Mesendoderm (in vitro differentiated cells): ENCODE results near the gene DLK1.

Experiments used
- DNase-seq: peaks from one replicate; pipeline ENCODE4 v3.0.0; 2013
- H2AK5ac ChIP-seq: 2 replicates; pipeline ENCODE4 v1.6.1; 2013; ENCODE audit warnings: low read length, inconsistent platforms
- H2BK120ac ChIP-seq: 2 replicates; pipeline ENCODE4 v1.6.1; 2013; ENCODE audit warnings: low read depth, mild to moderate bottlenecking, low read length, moderate library complexity, mixed read lengths
- H2BK15ac ChIP-seq: replicated peaks from 2 replicates; pipeline ENCODE4 v1.6.1; 2013; ENCODE audit warnings: low read depth, mild to moderate bottlenecking, moderate library complexity
- H2BK5ac ChIP-seq: 2 replicates; pipeline ENCODE4 v1.6.1; 2013; ENCODE audit warnings: low read length, inconsistent platforms
- H3K18ac ChIP-seq: 2 replicates; pipeline ENCODE4 v1.6.1; 2013; ENCODE audit warnings: mild to moderate bottlenecking, low read length, mixed read lengths
- H3K23ac ChIP-seq: one replicate; pipeline ENCODE4 v1.6.1; 2013; ENCODE audit warnings: low read length
- H3K27ac ChIP-seq: 2 replicates; pipeline ENCODE4 v1.5.1; 2013; ENCODE audit warnings: low read depth, mild to moderate bottlenecking, inconsistent platforms, low read length, moderate library complexity
- H3K27me3 ChIP-seq: 2 replicates; pipeline ENCODE4 v1.6.1; 2013; ENCODE audit warnings: low read length, control low read depth, mild to moderate bottlenecking, inconsistent platforms; ENCODE audit not compliant: insufficient read depth, poor library complexity
- H3K36me3 ChIP-seq: 2 replicates; pipeline ENCODE4 v1.6.1; 2013; ENCODE audit warnings: low read length, inconsistent platforms; ENCODE audit not compliant: control insufficient read depth, insufficient read depth
- H3K4ac ChIP-seq: one replicate; pipeline ENCODE4 v1.6.1; 2013; ENCODE audit warnings: low read depth, mild to moderate bottlenecking, low read length, moderate library complexity
- H3K4me1 ChIP-seq: 2 replicates; pipeline ENCODE4 v1.6.1; 2013; ENCODE audit warnings: low read depth, low read length, inconsistent platforms; ENCODE audit not compliant: control insufficient read depth
- H3K4me2 ChIP-seq: 2 replicates; pipeline ENCODE4 v1.6.1; 2013; ENCODE audit warnings: low read length
- H3K4me3 ChIP-seq: 2 replicates; pipeline ENCODE4 v1.5.1; 2013; ENCODE audit warnings: mild to moderate bottlenecking, low read length
- H3K56ac ChIP-seq: one replicate; pipeline ENCODE4 v1.6.1; 2013; ENCODE audit warnings: low read length
- H3K79me1 ChIP-seq: 2 replicates; pipeline ENCODE4 v1.6.1; 2013; ENCODE audit warnings: low read length, inconsistent platforms
- H3K79me2 ChIP-seq: 2 replicates; pipeline ENCODE4 v1.6.1; 2013; ENCODE audit warnings: mild to moderate bottlenecking, low read length; ENCODE audit not compliant: control insufficient read depth, insufficient read depth
- H3K9ac ChIP-seq: 2 replicates; pipeline ENCODE4 v1.6.1; 2013; ENCODE audit warnings: low read length, inconsistent platforms
- H4K5ac ChIP-seq: one replicate; pipeline ENCODE4 v1.6.1; 2013; ENCODE audit warnings: low read length
- H4K8ac ChIP-seq: one replicate; pipeline ENCODE4 v1.6.1; 2013; ENCODE audit warnings: low read depth, mild to moderate bottlenecking, control low read depth, low read length, moderate library complexity
- WGBS: extraction: QIAGEN DNeasy Blood & Tissue Kit; methylation state at CpG from one replicate; pipeline ENCODE4 v1.1.7; 2013; ENCODE audit warnings: low lambda C conversion rate, missing lambda C conversion rate; ENCODE audit not compliant: insufficient coverage; ENCODE audit errors: extremely low coverage; 5-methylcytosine and 5-hydroxymethylcytosine counted together

DLK1 gene

GRCh38 chr14:100764471-100765115, 37.9 kb downstream of the DLK1 start:
- Histone ChIP-seq H3K4ac (no peak overlapping the region), H2BK15ac (no peak overlapping the region), H2BK120ac (no peak overlapping the region), H3K79me2 (no peaks in the 10 kb centered on the region), H3K4me2 (no peak overlapping the region), H3K4me1 (no peaks in the 10 kb centered on the region), H3K27me3 (no peaks in the 10 kb centered on the region), H2BK5ac (no peak overlapping the region), H3K23ac (no peak overlapping the region), H3K79me1 (no peaks in the 10 kb centered on the region), H2AK5ac (no peak overlapping the region), H3K9ac (no peak overlapping the region), H3K36me3 (no peaks in the 10 kb centered on the region), H3K4me3 (no peak overlapping the region), H3K18ac (no peak overlapping the region), H4K8ac (no peak overlapping the region), H3K27ac (no peak overlapping the region), H3K56ac (no peak overlapping the region), H4K5ac (no peak overlapping the region)
- no CpG with 5 or more reads among the region's 7 CpGs for WGBS
- DNase-seq: no peak

GRCh38 chr14:100765296-100765695, 38.6 kb downstream of the DLK1 start:
- no peak overlapping the region for H3K23ac ChIP-seq
- no peak overlapping the region for H3K56ac ChIP-seq
- H2AK5ac ChIP-seq: no peak overlapping the region
- no peaks in the 10 kb centered on the region for H3K4me1 ChIP-seq
- H4K8ac ChIP-seq: no peak overlapping the region
- no peaks in the 10 kb centered on the region for H3K36me3 ChIP-seq
- H2BK5ac ChIP-seq: no peak overlapping the region
- H3K18ac ChIP-seq: no peak overlapping the region
- no peaks in the 10 kb centered on the region for H3K79me1 ChIP-seq
- no peak overlapping the region for H4K5ac ChIP-seq
- H3K79me2 ChIP-seq: no peaks in the 10 kb centered on the region
- DNase-seq: no peak
- H3K27ac ChIP-seq: no peak overlapping the region
- H3K4ac ChIP-seq: no peak overlapping the region
- H2BK120ac ChIP-seq: no peak overlapping the region
- H2BK15ac ChIP-seq: no peak overlapping the region
- H3K9ac ChIP-seq: no peak overlapping the region
- no CpG with 5 or more reads among the region's 2 CpGs for WGBS
- no peak overlapping the region for H3K4me2 ChIP-seq
- no peaks in the 10 kb centered on the region for H3K27me3 ChIP-seq
- no peak overlapping the region for H3K4me3 ChIP-seq

- no peak overlapping the region for H2BK5ac ChIP-seq
- H3K79me2 ChIP-seq: no peaks in the 10 kb centered on the region
- no peak overlapping the region for H3K4me3 ChIP-seq
- no peaks in the 10 kb centered on the region for H3K79me1 ChIP-seq
- H2AK5ac ChIP-seq: no peak overlapping the region
- no peak overlapping the region for H2BK15ac ChIP-seq
- H3K56ac ChIP-seq: no peak overlapping the region
- no peaks in the 10 kb centered on the region for H3K4me1 ChIP-seq
- no peak overlapping the region for H4K8ac ChIP-seq
- H3K4me2 ChIP-seq: no peak overlapping the region
- H3K4ac ChIP-seq: no peak overlapping the region
- no peak overlapping the region for H4K5ac ChIP-seq
- H3K18ac ChIP-seq: no peak overlapping the region
- no peak overlapping the region for H2BK120ac ChIP-seq
- no peak for DNase-seq
- H3K36me3 ChIP-seq: no peaks in the 10 kb centered on the region
- WGBS: no CpG with 5 or more reads among the region's 7 CpGs
- no peak overlapping the region for H3K23ac ChIP-seq
- H3K9ac ChIP-seq: no peak overlapping the region
- H3K27ac ChIP-seq: no peak overlapping the region
- H3K27me3 ChIP-seq: no peaks in the 10 kb centered on the region
Observed at GRCh38 chr14:100765991-100766390, 39.3 kb downstream of the DLK1 start.

GRCh38 chr14:100767003-100767787, 40.5 kb downstream of the DLK1 start:
- no peaks in the 10 kb centered on the region for H3K27me3 ChIP-seq
- no peak overlapping the region for H3K4me2 ChIP-seq
- DNase-seq: no peak
- H3K18ac ChIP-seq: no peak overlapping the region
- H2BK15ac ChIP-seq: no peak overlapping the region
- H3K4ac ChIP-seq: no peak overlapping the region
- H3K56ac ChIP-seq: no peak overlapping the region
- no peak overlapping the region for H4K5ac ChIP-seq
- H2BK5ac ChIP-seq: no peak overlapping the region
- H3K9ac ChIP-seq: no peak overlapping the region
- H3K23ac ChIP-seq: no peak overlapping the region
- H2BK120ac ChIP-seq: no peak overlapping the region
- H3K79me2 ChIP-seq: no peaks in the 10 kb centered on the region
- no peak overlapping the region for H3K27ac ChIP-seq
- no peak overlapping the region for H2AK5ac ChIP-seq
- WGBS: no CpG with 5 or more reads among the region's 15 CpGs
- no peak overlapping the region for H3K4me3 ChIP-seq
- H3K79me1 ChIP-seq: no peaks in the 10 kb centered on the region
- H4K8ac ChIP-seq: no peak overlapping the region
- H3K36me3 ChIP-seq: no peaks in the 10 kb centered on the region
- H3K4me1 ChIP-seq: no peaks in the 10 kb centered on the region

- Histone ChIP-seq H3K9ac (no peak overlapping the region), H2BK5ac (no peak overlapping the region), H3K18ac (no peak overlapping the region), H3K56ac (no peak overlapping the region), H3K4ac (no peak overlapping the region), H4K8ac (no peak overlapping the region), H2AK5ac (no peak overlapping the region), H3K27me3 (no peaks in the 10 kb centered on the region), H3K79me1 (no peaks in the 10 kb centered on the region), H2BK120ac (no peak overlapping the region), H3K27ac (no peak overlapping the region), H3K4me3 (no peak overlapping the region), H2BK15ac (no peak overlapping the region), H4K5ac (no peak overlapping the region), H3K79me2 (no peaks in the 10 kb centered on the region), H3K4me2 (no peak overlapping the region), H3K23ac (no peak overlapping the region), H3K36me3 (no peaks in the 10 kb centered on the region), H3K4me1 (no peaks in the 10 kb centered on the region)
- WGBS: no CpG with 5 or more reads among the region's 14 CpGs
- DNase-seq: no peak
Observed at GRCh38 chr14:100767788-100768536, 41.3 kb downstream of the DLK1 start.
